22Rv1 (cell line): ENCODE data around the gene STK40.

Experiments used
- CTCF ChIP-seq: fragments of 450-650 bp; IDR thresholded peaks from 2 replicates; pipeline ENCODE4 v1.5.1; 2017; ENCODE audit warnings: mild to moderate bottlenecking
- ZFX ChIP-seq: fragments of 450-650 bp; IDR thresholded peaks from 2 replicates; pipeline ENCODE4 v1.6.1; 2017; ENCODE audit warnings: antibody characterized with exemption, borderline replicate concordance

- TF ChIP-seq CTCF: no peak
- no peak for TF ChIP-seq ZFX
These were observed 25.7 kb downstream of the STK40 start for GRCh38 chr1:36359911-36360550.
